Body of pancreas (tissue), 4 donors: Measurements from ENCODE around the gene ZNF408.

Experiments used
- CTCF ChIP-seq, 7 experiments: fragments of 450-650 bp in 4 of 7; fragments of 200-600 bp in 3 of 7; sonication (generic) in 3 of 7; IDR thresholded peaks; one replicate each; pipeline ENCODE4 v1.5.1; 2016 to 2019; ENCODE audit warnings: antibody characterized with exemption in 7 of 7
- POLR2A ChIP-seq, 3 donors: fragments of 450-650 bp; IDR thresholded peaks; one replicate each; pipeline ENCODE4 v1.6.1; 2016; ENCODE audit warnings: antibody characterized with exemption in 3 of 3, mild to moderate bottlenecking in 2 of 3

GRCh38 chr11:46678741-46679130 is 22.1 kb upstream of the ZNF408 start:
- TF ChIP-seq POLR2A (IDR thresholded peaks at IDR 0.05) (no peak), CTCF (IDR thresholded peaks at IDR 0.05) (no peak)
